SKM-1 treated with dmso at 0.1 percent for 144 hours (cell line): ENCODE data around the gene SLC4A9.
A peak's percentile ranks its signal among the peaks of the same experiment; 100 is the strongest.
"Not testable (repeated sequence)": the region's sequence is repeated elsewhere in the genome, so short reads cannot be mapped to it uniquely, and the experiment has no call there.

Source experiments
- DNase-seq: peaks from one replicate; lab custom pipeline; 2025; ENCODE audit not compliant: unreplicated experiment; lab: John Stamatoyannopoulos, UW

Gene SLC4A9

GRCh38 chr5:140338908-140339307 lies 21.1 kb upstream of the SLC4A9 start:
- DNase-seq = no peak

GRCh38 chr5:140339636-140340035 lies 20.4 kb upstream of the SLC4A9 start:
- no peak for DNase-seq

- peak; percentile 80 for DNase-seq
Measured at GRCh38 chr5:140340605-140341121, 19.3 kb upstream of the SLC4A9 start.

- DNase-seq = no peak
Measured at GRCh38 chr5:140341591-140341990, 18.4 kb upstream of the SLC4A9 start.

- DNase-seq = peak; percentile 91
Measured at GRCh38 chr5:140342287-140342686, 17.7 kb upstream of the SLC4A9 start.

- DNase-seq = peak; percentile 59
Measured at GRCh38 chr5:140342896-140343295, 17.1 kb upstream of the SLC4A9 start.

GRCh38 chr5:140343849-140344248 lies 16.1 kb upstream of the SLC4A9 start:
- not testable (repeated sequence) for DNase-seq

GRCh38 chr5:140344683-140345423 lies 15.1 kb upstream of the SLC4A9 start:
- DNase-seq = no peak

GRCh38 chr5:140345919-140346347 lies 14.1 kb upstream of the SLC4A9 start:
- no peak for DNase-seq

- DNase-seq = peak; percentile 33
Measured at GRCh38 chr5:140346348-140347221, 13.4 kb upstream of the SLC4A9 start, which contains the start of gene HBEGF. TSS of gene HBEGF (minus strand) at chr5:140346603. CDS start at chr5:140346328, 275 bp downstream.

- DNase-seq = no peak
Measured at GRCh38 chr5:140347360-140347759, 12.6 kb upstream of the SLC4A9 start.

- DNase-seq = no peak
Measured at GRCh38 chr5:140348104-140348503, 11.9 kb upstream of the SLC4A9 start.

GRCh38 chr5:140349244-140349643 lies 10.8 kb upstream of the SLC4A9 start:
- DNase-seq = no peak

- DNase-seq = peak; percentile 68
Measured at GRCh38 chr5:140351609-140352334, 8.2 kb upstream of the SLC4A9 start.

GRCh38 chr5:140355546-140355945 lies 4.4 kb upstream of the SLC4A9 start:
- DNase-seq = no peak

- DNase-seq = no peak
Measured at GRCh38 chr5:140356853-140357725, 2.9 kb upstream of the SLC4A9 start.

GRCh38 chr5:140357726-140358093 lies 2.3 kb upstream of the SLC4A9 start:
- DNase-seq = peak; percentile 65

GRCh38 chr5:140358738-140359310 lies 1.2 kb upstream of the SLC4A9 start:
- no peak for DNase-seq

- no peak for DNase-seq
Measured at GRCh38 chr5:140360681-140361479, 886 bp downstream of the SLC4A9 start.
